ENCODE measurements around the gene PCDHB11. TPM values are rescaled to one million over a fixed set of nuclear protein-coding genes. Genes with fewer than 3 reads are reported as not detected.
"Not testable (repeated sequence)": the region's sequence is repeated elsewhere in the genome, so short reads cannot be mapped to it uniquely, and the experiment has no call there.

Gene PCDHB11
- total RNA-seq, 4 donors from 2014 or later: 0.05 to 1.1 (median 0.53) TPM

DNA sequence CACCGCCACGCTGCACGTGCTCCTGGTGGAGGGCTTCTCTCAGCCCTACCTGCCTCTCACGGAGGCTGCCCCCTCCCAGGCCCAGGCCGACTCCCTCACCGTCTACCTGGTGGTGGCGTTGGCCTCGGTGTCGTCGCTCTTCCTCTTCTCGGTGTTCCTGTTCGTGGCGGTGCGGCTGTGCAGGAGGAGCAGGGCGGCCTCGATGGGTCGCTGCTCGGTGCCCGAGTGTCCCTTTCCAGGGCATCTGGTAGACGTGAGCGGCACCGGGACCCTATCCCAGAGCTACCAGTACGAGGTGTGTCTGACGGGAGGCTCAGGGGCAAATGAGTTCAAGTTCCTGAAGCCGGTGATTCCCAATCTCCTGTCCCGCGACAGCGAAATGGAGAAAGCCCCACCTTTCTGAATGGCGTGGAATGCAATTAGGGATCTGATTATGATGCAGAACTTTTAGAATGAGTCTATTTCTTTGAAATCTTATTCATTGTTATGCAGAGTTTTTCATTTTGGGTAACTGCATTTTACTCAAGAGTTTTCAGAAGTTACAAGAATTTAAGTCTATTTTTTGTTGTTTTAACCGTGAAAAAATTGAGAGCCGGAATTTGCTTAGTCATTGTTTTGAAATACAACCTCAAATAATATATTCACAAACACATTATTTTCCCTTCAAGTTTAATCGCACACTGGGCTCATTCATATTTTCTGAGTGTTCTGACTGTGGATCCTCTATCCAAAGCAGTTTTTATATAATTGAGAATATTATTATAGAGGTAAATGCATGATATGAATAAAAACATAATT is 37.3 kb downstream of the PCDHB11 start:
- Histone ChIP-seq H3K27ac (no peak overlapping the region), H3K4me1 (no peaks in the 10 kb centered on the region), H3K27me3 (peaks cover 0 to 31% (median 0%) of the 10 kb centered on the region in 3 donors), H3K36me3 (no peaks in the 10 kb centered on the region), H3K4me3 (no peak overlapping the region), H3K9me3 (peaks cover 6 to 68% (median 6%) of the 10 kb centered on the region in 3 donors)
- in situ Hi-C loops (cut with MboI; ENCODE audit: low sequenced_read_pairs in 4 of 4) (no loop called here), intact Hi-C loops (cut with DNase I; ENCODE audit: low total_unique reads) (no loop called here)
- TF ChIP-seq POLR2A (IDR thresholded peaks at IDR 0.05): no peak
- TF ChIP-seq, protein P1, sequence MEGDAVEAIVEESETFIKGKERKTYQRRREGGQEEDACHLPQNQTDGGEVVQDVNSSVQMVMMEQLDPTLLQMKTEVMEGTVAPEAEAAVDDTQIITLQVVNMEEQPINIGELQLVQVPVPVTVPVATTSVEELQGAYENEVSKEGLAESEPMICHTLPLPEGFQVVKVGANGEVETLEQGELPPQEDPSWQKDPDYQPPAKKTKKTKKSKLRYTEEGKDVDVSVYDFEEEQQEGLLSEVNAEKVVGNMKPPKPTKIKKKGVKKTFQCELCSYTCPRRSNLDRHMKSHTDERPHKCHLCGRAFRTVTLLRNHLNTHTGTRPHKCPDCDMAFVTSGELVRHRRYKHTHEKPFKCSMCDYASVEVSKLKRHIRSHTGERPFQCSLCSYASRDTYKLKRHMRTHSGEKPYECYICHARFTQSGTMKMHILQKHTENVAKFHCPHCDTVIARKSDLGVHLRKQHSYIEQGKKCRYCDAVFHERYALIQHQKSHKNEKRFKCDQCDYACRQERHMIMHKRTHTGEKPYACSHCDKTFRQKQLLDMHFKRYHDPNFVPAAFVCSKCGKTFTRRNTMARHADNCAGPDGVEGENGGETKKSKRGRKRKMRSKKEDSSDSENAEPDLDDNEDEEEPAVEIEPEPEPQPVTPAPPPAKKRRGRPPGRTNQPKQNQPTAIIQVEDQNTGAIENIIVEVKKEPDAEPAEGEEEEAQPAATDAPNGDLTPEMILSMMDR (IDR thresholded peaks at IDR 0.05 in 4 of 5, conservative IDR thresholded peaks at IDR 0.05 in 1 of 5): no peak
- ATAC-seq (no peak), DNase-seq (no peak)

DNA sequence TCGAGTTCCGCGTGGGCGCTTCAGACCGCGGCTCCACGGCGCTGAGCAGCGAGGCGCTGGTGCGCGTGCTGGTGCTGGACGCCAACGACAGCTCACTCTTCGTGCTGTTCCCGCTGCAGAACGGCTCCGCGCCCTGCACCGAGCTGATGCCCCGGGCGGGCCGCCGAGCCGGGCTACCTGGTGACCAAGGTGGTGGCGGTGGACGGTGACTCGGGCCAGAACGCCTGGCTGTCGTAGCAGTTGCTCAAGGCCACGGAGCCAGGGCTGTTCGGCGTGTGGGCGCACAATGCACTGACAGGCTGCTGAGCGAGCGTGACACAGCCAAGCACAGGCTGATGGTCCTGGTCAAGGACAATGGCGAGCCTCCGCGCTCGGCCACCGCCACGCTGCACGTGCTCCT is 42.1 kb downstream of the PCDHB11 start:
- no peak overlapping the region for H3K4me3 ChIP-seq
- in situ Hi-C loops (cut with MboI; ENCODE audit: low sequenced_read_pairs in 4 of 4) (no loop called here), intact Hi-C loops (cut with DNase I; ENCODE audit: low total_unique reads) (no loop called here)
- H3K36me3 ChIP-seq: no peaks in the 10 kb centered on the region
- TF ChIP-seq, protein P1 (IDR thresholded peaks at IDR 0.05 in 4 of 5, conservative IDR thresholded peaks at IDR 0.05 in 1 of 5): no peak
- no peak for TF ChIP-seq POLR2A (IDR thresholded peaks at IDR 0.05)
- ATAC-seq (no peak), DNase-seq (no peak)
- H3K9me3 ChIP-seq: peaks cover 0 to 79% (median 6%) of the 10 kb centered on the region in 3 donors
- no peak overlapping the region for H3K27ac ChIP-seq
- H3K4me1 ChIP-seq: no peaks in the 10 kb centered on the region
- H3K27me3 ChIP-seq: peaks cover 0 to 16% (median 0%) of the 10 kb centered on the region in 3 donors

DNA sequence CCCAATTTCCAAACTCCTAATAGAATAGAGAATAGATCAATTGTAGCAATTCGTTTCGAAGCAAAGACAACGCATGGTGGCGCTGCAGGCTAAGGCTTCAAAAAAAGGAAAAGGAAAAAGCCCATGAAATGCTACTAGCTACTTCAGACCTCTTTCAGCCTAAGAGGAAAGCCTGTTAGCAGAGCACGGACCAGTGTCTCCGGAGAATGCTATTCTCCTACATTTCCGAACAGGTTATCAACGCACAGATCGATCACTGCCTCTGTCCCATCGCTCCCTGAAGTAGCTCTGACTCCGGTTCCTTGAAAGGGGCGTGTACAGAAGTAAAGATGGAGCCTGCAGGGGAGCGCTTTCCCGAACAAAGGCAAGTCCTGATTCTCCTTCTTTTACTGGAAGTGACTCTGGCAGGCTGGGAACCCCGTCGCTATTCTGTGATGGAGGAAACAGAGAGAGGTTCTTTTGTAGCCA is 45.9 kb downstream of the PCDHB11 start, which contains the start of gene PCDHB15:
PCDHB15 (plus strand) TSS at position 146 of the 468 bp plus-strand sequence; CDS start at position 330, 184 bp downstream.
- Histone ChIP-seq H3K27ac (no peak within 1 kb of the TSS), H3K9me3 (peaks cover 0 to 59% (median 9%) of the 10 kb centered on the region in 3 donors), H3K4me3 (peak within 1 kb of the TSS; percentile 8 to 39 (median 26)), H3K27me3 (peaks cover 0 to 23% (median 0%) of the 10 kb centered on the region in 3 donors), H3K36me3 (peaks cover 0 to 5% of the 10 kb centered on the region in 2 donors), H3K4me1 (no peaks in the 10 kb centered on the region)
- intact Hi-C loops (cut with DNase I; ENCODE audit: low total_unique reads) (no loop called here), in situ Hi-C loops (cut with MboI; ENCODE audit: low sequenced_read_pairs in 4 of 4) (no loop called here)
- no peak for DNase-seq
- no peak for TF ChIP-seq POLR2A (IDR thresholded peaks at IDR 0.05)
- TF ChIP-seq, protein P1 (IDR thresholded peaks at IDR 0.05 in 4 of 5, conservative IDR thresholded peaks at IDR 0.05 in 1 of 5): peak in 2 of 5 experiments; percentile 13 to 43
- no peak for ATAC-seq

DNA sequence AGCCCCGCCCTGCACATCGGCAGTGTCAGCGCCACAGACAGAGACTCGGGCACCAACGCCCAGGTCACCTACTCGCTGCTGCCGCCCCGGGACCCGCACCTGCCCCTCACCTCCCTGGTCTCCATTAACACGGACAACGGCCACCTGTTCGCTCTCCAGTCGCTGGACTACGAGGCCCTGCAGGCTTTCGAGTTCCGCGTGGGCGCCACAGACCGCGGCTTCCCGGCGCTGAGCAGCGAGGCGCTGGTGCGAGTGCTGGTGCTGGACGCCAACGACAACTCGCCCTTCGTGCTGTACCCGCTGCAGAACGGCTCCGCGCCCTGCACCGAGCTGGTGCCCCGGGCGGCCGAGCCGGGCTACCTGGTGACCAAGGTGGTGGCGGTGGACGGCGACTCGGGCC is 47.5 kb downstream of the PCDHB11 start:
- in situ Hi-C loops (cut with MboI; ENCODE audit: low sequenced_read_pairs in 4 of 4); H3K27ac ChIP-seq; H3K4me1 ChIP-seq; H3K4me3 ChIP-seq; ATAC-seq; intact Hi-C loops (cut with DNase I; ENCODE audit: low total_unique reads); DNase-seq; H3K36me3 ChIP-seq: not testable (repeated sequence)
- Histone ChIP-seq H3K27me3 (peaks cover 0 to 14% (median 0%) of the 10 kb centered on the region in 3 donors), H3K9me3 (peaks cover 0 to 60% (median 9%) of the 10 kb centered on the region in 3 donors)

DNA sequence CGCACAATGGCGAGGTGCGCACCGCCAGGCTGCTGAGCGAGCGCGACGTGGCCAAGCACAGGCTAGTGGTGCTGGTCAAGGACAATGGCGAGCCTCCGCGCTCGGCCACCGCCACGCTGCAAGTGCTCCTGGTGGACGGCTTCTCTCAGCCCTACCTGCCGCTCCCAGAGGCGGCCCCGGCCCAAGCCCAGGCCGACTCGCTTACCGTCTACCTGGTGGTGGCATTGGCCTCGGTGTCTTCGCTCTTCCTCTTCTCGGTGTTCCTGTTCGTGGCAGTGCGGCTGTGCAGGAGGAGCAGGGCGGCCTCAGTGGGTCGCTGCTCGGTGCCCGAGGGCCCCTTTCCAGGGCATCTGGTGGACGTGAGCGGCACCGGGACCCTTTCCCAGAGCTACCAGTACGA is 48.0 kb downstream of the PCDHB11 start:
- DNase-seq; H3K4me3 ChIP-seq; intact Hi-C loops (cut with DNase I; ENCODE audit: low total_unique reads); H3K27ac ChIP-seq; H3K4me1 ChIP-seq; in situ Hi-C loops (cut with MboI; ENCODE audit: low sequenced_read_pairs in 4 of 4); H3K36me3 ChIP-seq; ATAC-seq: not testable (repeated sequence)
- H3K9me3 ChIP-seq: peaks cover 0 to 60% (median 9%) of the 10 kb centered on the region in 3 donors
- peaks cover 0 to 11% (median 0%) of the 10 kb centered on the region in 3 donors for H3K27me3 ChIP-seq

Measured in gastrocnemius medialis (tissue), 4 donors.